GM18505 (cell line): ENCODE measurements around the gene LGALS4.
"Not testable (repeated sequence)": the region's sequence is repeated elsewhere in the genome, so short reads cannot be mapped to it uniquely, and the experiment has no call there.

Experiments used
- ATAC-seq: cut with Tn5 transposase; IDR thresholded peaks from one replicate; pipeline ENCODE4 v1.9.1; 2021; ENCODE audit not compliant: unreplicated experiment
- POLR2A ChIP-seq: IDR thresholded peaks from 4 replicates; pipeline ENCODE4 v1.6.1; 2011; ENCODE audit warnings: borderline replicate concordance; ENCODE audit not compliant: insufficient read depth, insufficient read length; ENCODE audit errors: extremely low read depth

The LGALS4 gene, protein sequence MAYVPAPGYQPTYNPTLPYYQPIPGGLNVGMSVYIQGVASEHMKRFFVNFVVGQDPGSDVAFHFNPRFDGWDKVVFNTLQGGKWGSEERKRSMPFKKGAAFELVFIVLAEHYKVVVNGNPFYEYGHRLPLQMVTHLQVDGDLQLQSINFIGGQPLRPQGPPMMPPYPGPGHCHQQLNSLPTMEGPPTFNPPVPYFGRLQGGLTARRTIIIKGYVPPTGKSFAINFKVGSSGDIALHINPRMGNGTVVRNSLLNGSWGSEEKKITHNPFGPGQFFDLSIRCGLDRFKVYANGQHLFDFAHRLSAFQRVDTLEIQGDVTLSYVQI

DNA sequence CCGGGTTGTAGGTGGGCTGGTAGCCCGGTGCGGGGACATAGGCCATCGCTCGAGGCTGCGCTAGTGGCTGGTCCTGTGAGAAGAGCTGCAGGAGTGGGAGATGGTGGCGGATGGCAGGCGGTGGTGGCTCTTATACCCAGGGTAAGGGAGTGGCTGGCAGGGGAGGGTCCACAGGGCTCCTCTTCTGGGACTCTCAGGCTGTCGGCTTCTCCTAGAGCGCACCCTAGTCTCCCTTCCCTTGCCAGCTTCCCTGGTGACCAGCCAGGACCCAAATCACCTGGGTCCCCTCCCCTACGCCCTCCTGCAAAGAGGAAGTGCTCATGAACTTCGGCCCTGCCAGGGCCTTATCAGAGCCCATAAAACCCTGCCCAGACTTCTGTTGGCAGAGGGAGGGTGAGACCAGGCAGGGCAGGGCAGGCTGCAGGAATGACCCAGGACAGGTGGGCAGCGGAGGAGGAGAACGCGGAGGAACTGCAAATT lies at the start of gene LGALS4:
Gene LGALS4 (minus strand): TSS at position 105 of the 480 bp plus-strand sequence. CDS start 59 bp downstream, at position 46.
- no peak for ATAC-seq
- no peak for TF ChIP-seq POLR2A

DNA sequence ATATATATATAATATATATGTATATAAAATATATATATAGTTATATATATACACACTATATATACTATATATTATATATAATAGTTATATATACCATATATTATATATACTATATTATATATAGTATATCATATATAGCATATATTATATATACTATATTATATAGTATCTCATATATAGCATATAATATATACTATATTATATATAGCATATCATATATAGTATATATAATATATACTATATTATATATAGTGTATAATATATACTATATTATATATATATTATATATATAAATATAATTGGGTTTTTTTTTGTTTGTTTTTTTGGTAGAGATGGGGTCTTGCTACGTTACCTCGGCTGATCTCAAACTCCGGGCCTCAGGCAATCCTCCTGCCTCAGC lies 48.6 kb upstream of the LGALS4 start:
- no peak for ATAC-seq
- no peak for TF ChIP-seq POLR2A

DNA sequence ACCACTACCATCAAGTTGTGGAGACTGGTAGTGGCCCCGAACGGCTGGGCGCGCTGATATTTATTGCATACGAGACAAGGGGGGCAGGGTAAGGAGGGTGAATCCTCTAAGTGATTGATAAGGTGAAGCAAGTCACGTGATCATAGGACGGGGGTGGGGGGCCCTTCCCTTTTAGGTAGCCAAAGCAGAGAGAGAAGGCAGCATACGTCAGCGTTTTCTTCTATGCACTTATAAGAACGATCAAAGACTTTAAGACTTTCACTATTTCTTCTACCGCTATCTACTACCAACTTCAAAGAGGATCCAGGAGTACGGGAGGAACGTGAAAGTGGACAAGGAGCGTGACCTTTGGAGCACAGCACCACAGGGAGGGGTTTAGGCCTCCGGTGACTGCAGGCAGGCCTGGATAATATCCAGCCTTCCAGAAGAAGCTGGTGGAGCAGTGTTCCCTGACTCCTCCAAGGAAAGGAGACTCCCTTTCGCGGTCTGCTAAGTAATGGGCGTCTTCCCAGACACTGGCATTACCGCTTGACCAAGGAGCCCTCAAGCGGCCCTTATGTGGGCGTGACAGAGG lies 47.0 kb upstream of the LGALS4 start:
- ATAC-seq = not testable (repeated sequence)

DNA sequence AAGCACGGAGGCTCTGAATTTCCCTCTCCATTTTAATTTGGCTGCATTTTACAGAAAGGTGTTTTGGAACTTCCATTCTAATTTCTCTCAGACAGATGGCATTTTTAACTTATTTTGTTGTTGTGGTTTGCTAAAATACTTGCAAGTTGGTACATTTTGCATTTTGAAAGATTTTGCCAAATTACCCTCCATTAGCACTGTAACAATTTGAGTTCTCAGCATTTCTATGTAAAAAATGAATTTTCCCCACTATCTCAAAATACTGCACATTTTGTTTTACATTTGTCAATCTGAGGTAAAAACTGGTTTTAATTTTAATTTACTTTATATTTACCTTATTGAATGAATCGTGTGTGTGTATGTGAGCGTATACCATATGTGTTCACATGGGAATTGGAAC lies 44.1 kb upstream of the LGALS4 start:
- no peak for TF ChIP-seq POLR2A
- no peak for ATAC-seq

DNA sequence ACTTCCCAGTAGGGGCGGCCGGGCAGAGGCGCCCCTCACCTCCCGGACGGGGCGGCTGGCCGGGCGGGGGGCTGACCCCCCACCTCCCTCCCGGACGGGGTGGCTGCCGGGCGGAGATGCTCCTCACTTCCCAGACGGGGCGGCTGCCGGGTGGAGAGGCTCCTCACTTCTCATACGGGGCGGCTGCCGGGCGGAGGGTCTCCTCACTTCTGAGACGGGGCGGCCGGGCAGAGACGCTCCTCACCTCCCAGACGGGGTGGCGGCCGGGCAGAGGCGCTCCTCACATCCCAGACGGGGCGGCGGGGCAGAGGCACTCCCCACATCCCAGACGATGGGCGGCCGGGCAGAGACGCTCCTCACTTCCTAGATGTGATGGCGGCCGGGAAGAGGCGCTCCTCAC lies 43.0 kb upstream of the LGALS4 start:
- ATAC-seq = not testable (repeated sequence)

DNA sequence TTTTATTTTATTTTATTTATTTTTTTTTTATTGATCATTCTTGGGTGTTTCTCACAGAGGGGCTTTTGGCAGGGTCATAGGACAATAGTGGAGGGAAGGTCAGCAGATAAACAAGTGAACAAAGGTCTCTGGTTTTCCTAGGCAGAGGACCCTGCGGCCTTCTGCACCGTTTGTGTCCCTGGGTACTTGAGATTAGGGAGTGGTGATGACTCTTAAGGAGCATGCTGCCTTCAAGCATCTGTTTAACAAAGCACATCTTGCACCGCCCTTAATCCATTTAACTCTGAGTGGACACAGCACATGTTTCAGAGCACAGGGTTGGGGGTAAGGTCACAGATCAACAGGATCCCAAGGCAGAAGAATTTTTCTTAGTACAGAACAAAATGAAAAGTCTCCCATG lies 42.2 kb upstream of the LGALS4 start:
- ATAC-seq = not testable (repeated sequence)

DNA sequence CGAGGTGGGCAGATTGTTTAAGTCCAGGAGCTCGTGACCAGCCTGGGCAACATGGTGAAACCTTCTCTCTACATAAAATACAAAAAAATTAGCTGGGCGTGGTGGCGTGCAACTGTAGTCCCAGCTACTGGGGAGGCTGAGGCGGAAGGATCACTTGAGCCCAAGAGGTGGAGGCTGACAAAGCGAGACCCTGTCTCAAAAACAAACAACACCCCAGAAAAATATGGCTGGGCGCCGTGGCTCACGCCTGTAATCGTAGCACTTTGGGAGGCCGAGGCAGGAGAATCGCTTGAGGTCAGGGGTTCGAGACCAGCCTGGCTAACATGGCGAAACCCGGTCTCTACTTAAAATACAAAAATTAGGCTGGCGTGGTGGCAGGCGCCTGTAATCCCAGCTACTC lies 40.5 kb upstream of the LGALS4 start:
- no peak for TF ChIP-seq POLR2A

DNA sequence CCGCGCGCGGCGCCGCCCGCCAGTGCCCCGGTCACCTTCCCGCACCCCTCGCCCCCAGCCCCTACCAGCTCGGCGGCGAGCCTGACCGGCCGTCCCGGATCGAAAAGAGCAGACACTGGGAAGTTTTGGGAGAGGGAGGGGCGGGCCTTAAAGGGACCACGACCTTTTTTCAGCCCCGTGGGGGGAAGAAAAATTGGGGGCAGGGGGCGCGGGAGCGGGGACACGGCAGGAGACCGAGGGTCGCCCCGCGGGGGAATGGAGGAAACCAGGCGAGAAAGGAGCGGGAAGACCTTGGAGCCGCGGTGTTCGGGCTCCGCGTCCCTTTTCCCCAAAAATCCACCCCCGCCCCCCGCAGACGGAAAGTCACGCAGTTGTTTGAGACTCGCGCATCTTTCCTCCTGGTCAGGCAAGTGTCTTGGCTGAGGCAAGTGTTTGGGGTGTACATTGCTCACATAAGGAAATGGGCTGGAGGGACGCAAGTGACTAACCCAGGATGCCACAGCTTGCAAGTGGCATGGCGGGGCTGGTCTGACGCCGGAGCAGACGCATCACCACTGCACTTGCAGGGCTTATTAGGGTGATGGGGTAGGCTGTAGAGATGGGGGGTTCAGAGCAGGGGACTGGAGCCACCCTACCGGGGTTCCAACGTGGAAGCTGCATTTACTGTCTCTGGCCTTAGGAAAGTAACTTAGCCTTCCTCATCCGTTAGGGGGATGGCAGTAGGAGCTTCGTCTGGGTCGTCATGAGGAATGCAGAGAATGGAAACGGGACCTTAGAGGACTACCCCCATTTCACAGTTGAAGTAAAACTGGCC lies 39.7 kb upstream of the LGALS4 start:
- TF ChIP-seq POLR2A = peak; percentile 74

More for the DNA sequence above, 40.5 kb upstream of the LGALS4 start:
- no peak for ATAC-seq

DNA sequence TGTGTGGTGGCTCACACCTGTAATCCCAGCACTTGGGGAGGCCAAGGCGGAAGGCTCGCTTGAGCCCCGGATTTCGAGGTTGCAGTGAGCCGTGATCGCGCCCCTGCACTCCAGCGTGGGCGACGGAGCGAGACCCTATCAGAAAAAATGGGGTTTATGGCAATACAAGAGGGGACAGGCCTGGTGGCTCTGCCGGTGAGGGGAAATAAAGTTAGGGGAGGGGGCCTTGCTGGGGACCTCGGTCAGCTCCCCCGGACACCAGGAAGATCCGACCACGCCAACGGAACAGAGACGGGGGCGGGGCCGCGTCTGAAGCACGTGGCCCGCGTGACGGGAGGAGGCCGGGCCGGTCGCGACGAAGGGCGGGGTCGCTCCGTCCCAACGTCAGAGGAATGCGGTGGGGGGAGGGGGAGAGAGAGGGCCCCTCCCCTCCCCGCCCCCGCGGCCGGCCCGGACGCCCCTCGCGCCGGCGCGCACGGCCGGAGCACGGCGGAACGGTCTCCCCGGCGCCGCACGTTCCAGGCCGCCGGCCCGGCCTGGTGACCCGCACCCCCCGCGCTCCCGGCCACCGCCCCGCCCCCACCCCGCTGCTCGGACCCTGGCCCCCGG lies 39.0 kb upstream of the LGALS4 start:
- peak; percentile 80 for TF ChIP-seq POLR2A
- ATAC-seq = peak; percentile 20

More for the DNA sequence above, 39.7 kb upstream of the LGALS4 start:
- ATAC-seq = no peak

DNA sequence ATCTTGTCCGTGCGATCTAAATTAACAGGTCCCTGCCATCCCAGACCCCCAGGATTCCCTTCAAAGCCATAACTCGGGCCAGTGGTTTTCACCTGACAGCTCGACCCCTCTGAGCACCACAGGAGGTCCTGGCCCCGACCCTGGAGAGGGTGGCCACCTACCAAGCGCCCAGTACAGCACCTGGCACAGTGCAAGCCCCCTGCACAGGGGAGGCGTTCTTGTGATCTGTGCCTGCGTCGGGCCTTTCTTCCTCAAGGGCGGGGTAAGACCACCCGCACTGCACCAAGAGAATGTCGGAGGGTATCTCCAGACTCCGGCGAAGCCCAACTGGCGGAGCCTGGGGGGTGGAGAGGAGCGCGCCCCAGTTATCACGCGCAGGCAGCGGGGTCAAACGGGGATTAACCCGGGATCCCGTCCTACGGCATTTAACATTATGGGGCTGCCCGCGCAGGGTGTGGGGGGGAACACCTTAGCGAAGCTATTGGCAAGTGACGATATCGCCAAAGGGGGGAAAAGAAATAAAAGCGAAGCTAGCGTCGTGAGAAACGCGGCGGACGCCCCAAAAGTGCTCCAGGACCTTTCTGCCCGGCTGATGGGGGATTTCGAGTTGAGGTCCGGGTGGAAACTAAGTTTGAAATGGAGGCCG lies 38.4 kb upstream of the LGALS4 start:
- no peak for ATAC-seq
- TF ChIP-seq POLR2A = no peak

DNA sequence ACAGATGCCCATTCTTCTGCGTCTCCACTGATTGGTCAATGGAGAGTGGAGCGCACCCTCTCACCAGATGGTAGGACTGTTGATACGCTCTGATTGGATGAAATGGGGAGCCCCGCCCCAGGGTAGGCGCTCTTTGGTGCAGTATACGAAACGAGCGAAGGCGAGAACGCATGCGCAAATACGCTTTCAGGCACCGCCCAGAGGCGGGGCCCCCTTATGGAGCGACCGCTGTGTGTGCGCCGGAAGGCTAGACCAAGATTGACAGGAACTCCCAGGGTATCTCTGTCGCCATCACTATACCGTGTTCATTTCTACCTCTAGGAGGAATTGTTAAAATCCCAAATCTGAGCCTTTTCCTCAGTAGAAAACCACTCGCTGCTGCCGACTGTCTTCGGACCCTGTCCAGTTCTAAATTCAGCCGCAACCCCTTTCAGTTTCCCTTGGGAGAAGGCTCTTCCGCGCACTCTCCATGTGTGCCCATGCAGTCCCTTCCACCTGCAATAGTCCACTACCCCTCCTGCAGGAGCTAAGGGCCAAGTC lies 37.8 kb upstream of the LGALS4 start:
- TF ChIP-seq POLR2A = peak; percentile 94
- ATAC-seq = peak; percentile 47

DNA sequence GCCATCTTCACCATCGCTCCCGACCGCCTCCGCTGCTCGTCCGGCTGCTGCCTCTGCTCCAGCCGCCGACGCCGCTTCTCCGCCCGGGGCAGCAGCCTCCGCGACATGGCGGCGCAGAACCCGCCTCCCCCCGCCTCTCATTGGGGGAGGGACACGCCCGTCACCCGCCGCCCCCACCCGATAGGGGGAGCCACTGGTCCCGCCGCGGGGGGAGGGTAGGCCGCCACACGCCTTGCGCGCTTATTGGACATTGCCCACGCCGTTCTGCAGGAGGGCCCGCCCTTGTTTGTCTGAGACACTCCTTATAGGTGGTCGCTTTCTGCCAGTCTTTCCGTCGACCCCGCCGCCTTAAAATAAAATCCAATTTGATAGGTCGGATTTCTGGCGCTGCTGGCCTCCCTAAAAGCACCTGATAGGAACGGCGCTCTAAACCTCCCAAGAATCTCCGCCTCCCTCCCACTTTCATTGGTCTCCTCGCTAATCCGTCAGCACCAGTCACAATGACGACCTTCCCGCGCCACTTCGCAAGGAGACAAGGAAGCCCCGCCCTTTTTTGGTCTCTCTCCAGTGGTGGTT lies 37.2 kb upstream of the LGALS4 start, which contains the start of gene HNRNPL:
Gene HNRNPL (minus strand): TSS at position 127 of the 576 bp plus-strand sequence. CDS start 20 bp downstream, at position 107.
- peak; percentile 46 for ATAC-seq
- peak; percentile 89 for TF ChIP-seq POLR2A
